Mesenchymal stem cell (in vitro differentiated cells and primary cell): ENCODE results near the gene CACNA2D3.

ENCODE experiments used
- DNase-seq: peaks from one replicate; pipeline ENCODE4 v3.0.0-alpha.2; 2013
- H2AFZ ChIP-seq: one replicate; pipeline ENCODE4 v1.6.1; 2013; ENCODE audit warnings: low read depth, mild to moderate bottlenecking, control low read depth, inconsistent platforms, low read length, moderate library complexity
- H2AK5ac ChIP-seq: 2 replicates; pipeline ENCODE4 v1.6.1; 2013; ENCODE audit warnings: low read length, moderate library complexity, mild to moderate bottlenecking, inconsistent platforms; ENCODE audit not compliant: severe bottlenecking
- H2BK120ac ChIP-seq: one replicate; pipeline ENCODE4 v1.6.1; 2013; ENCODE audit warnings: low read depth, mild to moderate bottlenecking, inconsistent platforms, low read length, moderate library complexity
- H2BK12ac ChIP-seq, 2 experiments: one replicate each; pipeline ENCODE4 v1.6.1; 2013; ENCODE audit warnings: inconsistent platforms in 2 of 2, low read length in 2 of 2, mild to moderate bottlenecking in 2 of 2, moderate library complexity in 2 of 2, control low read depth in 1 of 2
- H2BK15ac ChIP-seq: one replicate; pipeline ENCODE4 v1.6.1; 2013; ENCODE audit warnings: mild to moderate bottlenecking, low read depth, inconsistent platforms; ENCODE audit not compliant: poor library complexity, severe bottlenecking
- H2BK5ac ChIP-seq: 2 replicates; pipeline ENCODE4 v1.6.1; 2013; ENCODE audit warnings: low read depth, mild to moderate bottlenecking, low read length, control low read depth, inconsistent platforms; ENCODE audit not compliant: poor library complexity, severe bottlenecking
- H3K14ac ChIP-seq, 2 experiments: one replicate each; pipeline ENCODE4 v1.6.1; 2013; ENCODE audit warnings: inconsistent platforms in 2 of 2, low read length in 2 of 2, control low read depth in 1 of 2, mild to moderate bottlenecking in 1 of 2, moderate library complexity in 1 of 2
- H3K18ac ChIP-seq, 2 experiments: one replicate each; pipeline ENCODE4 v1.6.1; 2013; ENCODE audit warnings: inconsistent platforms in 2 of 2, low read length in 2 of 2, control low read depth in 1 of 2, low read depth in 1 of 2, mild to moderate bottlenecking in 1 of 2
- H3K23ac ChIP-seq, 2 experiments: one replicate each; pipeline ENCODE4 v1.6.1; 2013; ENCODE audit warnings: inconsistent platforms in 2 of 2, low read length in 2 of 2, mild to moderate bottlenecking in 2 of 2, moderate library complexity in 2 of 2, control low read depth in 1 of 2
- H3K27ac ChIP-seq: 2 replicates; pipeline ENCODE4 v1.5.1; 2013; ENCODE audit warnings: mild to moderate bottlenecking, moderate library complexity, low read length, control low read depth, inconsistent platforms; ENCODE audit not compliant: poor library complexity, severe bottlenecking
- H3K27me3 ChIP-seq, 2 experiments: 2 replicates each; pipeline versions ENCODE4 v1.6.1 to v1.7.0; 2013; ENCODE audit warnings: low read length in 2 of 2, mild to moderate bottlenecking in 2 of 2, moderate library complexity in 2 of 2, control low read depth in 1 of 2, inconsistent platforms in 1 of 2; ENCODE audit not compliant: control insufficient read depth in 1 of 2, insufficient read depth in 1 of 2
- H3K36me3 ChIP-seq, 2 experiments: 2 replicates each; pipeline versions ENCODE4 v1.6.1 to v1.7.0; 2013; ENCODE audit warnings: low read length in 2 of 2, control low read depth in 1 of 2, inconsistent platforms in 1 of 2, low read depth in 1 of 2, mild to moderate bottlenecking in 1 of 2; ENCODE audit not compliant: insufficient read depth in 2 of 2, control insufficient read depth in 1 of 2
- H3K4ac ChIP-seq, 2 experiments: one replicate each; pipeline ENCODE4 v1.6.1; 2013; ENCODE audit warnings: inconsistent platforms in 2 of 2, low read length in 2 of 2, mild to moderate bottlenecking in 2 of 2, moderate library complexity in 2 of 2, control low read depth in 1 of 2, low read depth in 1 of 2
- H3K4me1 ChIP-seq: 2 replicates; pipeline ENCODE4 v1.6.1; 2013; ENCODE audit warnings: low read depth, low read length, control low read depth; ENCODE audit not compliant: control insufficient read depth, insufficient read depth
- H3K4me2 ChIP-seq: 2 replicates; pipeline ENCODE4 v1.6.1; 2013; ENCODE audit warnings: low read length, mild to moderate bottlenecking, inconsistent platforms; ENCODE audit not compliant: poor library complexity, severe bottlenecking
- H3K4me3 ChIP-seq, 2 experiments: 2 replicates each; pipeline versions ENCODE4 v1.5.1 to v1.7.0; 2013; ENCODE audit warnings: low read length in 2 of 2, mild to moderate bottlenecking in 2 of 2, control low read depth in 1 of 2, low read depth in 1 of 2; ENCODE audit not compliant: insufficient read depth in 1 of 2
- H3K79me1 ChIP-seq: replicated peaks from 2 replicates; pipeline ENCODE4 v1.6.1; 2013; ENCODE audit warnings: mild to moderate bottlenecking, control low read depth, low read length, inconsistent platforms; ENCODE audit not compliant: poor library complexity, severe bottlenecking
- H3K9ac ChIP-seq: 2 replicates; pipeline ENCODE4 v1.7.0; 2013; ENCODE audit warnings: mild to moderate bottlenecking, low read length, moderate library complexity
- H3K9me3 ChIP-seq: 2 replicates; pipeline ENCODE4 v1.7.0; 2013; ENCODE audit warnings: mild to moderate bottlenecking, low read length; ENCODE audit not compliant: control insufficient read depth
- H4K8ac ChIP-seq: one replicate; pipeline ENCODE4 v1.6.1; 2013; ENCODE audit warnings: inconsistent platforms, mild to moderate bottlenecking, low read length, moderate library complexity
- H4K91ac ChIP-seq: one replicate; pipeline ENCODE4 v1.6.1; 2013; ENCODE audit warnings: mild to moderate bottlenecking, low read length, inconsistent platforms
- WGBS: methylation state at CpG from one replicate; pipeline ENCODE4 v1.1.7; 2013; ENCODE audit warnings: mixed read lengths; 5-methylcytosine and 5-hydroxymethylcytosine counted together

The CACNA2D3 gene

GRCh38 chr3:54988838-54989630 lies 866.7 kb downstream of the CACNA2D3 start:
- peak; percentile 86 for DNase-seq
- no peak overlapping the region for H3K4ac ChIP-seq
- H2BK5ac ChIP-seq: no peak overlapping the region
- peaks cover 6% of the 10 kb centered on the region for H3K4me1 ChIP-seq
- no peak overlapping the region for H3K14ac ChIP-seq
- H3K9me3 ChIP-seq: no peaks in the 10 kb centered on the region
- no peak overlapping the region for H2AFZ ChIP-seq
- peak overlapping the region; percentile 30 for H3K9ac ChIP-seq
- no peak overlapping the region for H3K23ac ChIP-seq
- H2BK120ac ChIP-seq: no peak overlapping the region
- H4K91ac ChIP-seq: no peak overlapping the region
- H3K27ac ChIP-seq: peak overlapping the region; percentile 79
- no peaks in the 10 kb centered on the region for H3K27me3 ChIP-seq
- 100% methylated on average over 1 of the region's 5 CpGs for WGBS
- H3K36me3 ChIP-seq: no peaks in the 10 kb centered on the region
- H2BK12ac ChIP-seq: peak overlapping the region; percentile 70 to 75
- H3K4me2 ChIP-seq: no peak overlapping the region
- H3K4me3 ChIP-seq: no peak overlapping the region
- H4K8ac ChIP-seq: peak overlapping the region; percentile 51
- no peaks in the 10 kb centered on the region for H3K79me1 ChIP-seq
- H3K18ac ChIP-seq: peak overlapping the region; percentile 63 to 84
- H2BK15ac ChIP-seq: no peak overlapping the region
- peak overlapping the region; percentile 64 for H2AK5ac ChIP-seq

DNA sequence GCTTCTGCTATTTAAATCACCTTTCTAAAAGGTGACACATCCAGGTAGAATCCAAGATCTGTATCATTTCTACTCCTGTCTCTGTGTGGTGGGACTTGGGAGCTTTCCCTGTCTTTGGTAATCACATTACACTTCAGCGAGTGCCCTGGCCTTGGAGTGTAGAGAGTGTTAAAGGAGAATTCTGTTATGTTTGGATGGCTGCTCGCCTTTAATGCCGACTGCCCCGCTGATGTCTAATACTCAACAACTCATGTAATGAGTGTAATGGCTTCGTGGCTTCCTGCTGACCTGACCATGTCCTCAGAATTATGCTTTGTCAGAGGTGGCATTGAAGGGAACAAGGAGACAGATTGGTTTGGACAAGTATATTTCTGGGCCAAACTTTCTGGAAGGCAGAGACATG lies 871.8 kb downstream of the CACNA2D3 start:
- no peak for DNase-seq
- H3K23ac ChIP-seq: no peak overlapping the region
- peaks cover 2% of the 10 kb centered on the region for H3K4me1 ChIP-seq
- no peak overlapping the region for H2AFZ ChIP-seq
- no peaks in the 10 kb centered on the region for H3K79me1 ChIP-seq
- no peak overlapping the region for H3K4ac ChIP-seq
- no peak overlapping the region for H4K91ac ChIP-seq
- no peak overlapping the region for H3K9ac ChIP-seq
- no peak overlapping the region for H2BK5ac ChIP-seq
- 90% methylated on average over 5 of the region's 5 CpGs for WGBS
- H3K27me3 ChIP-seq: no peaks in the 10 kb centered on the region
- no peak overlapping the region for H2AK5ac ChIP-seq
- no peak overlapping the region for H2BK15ac ChIP-seq
- H3K9me3 ChIP-seq: no peaks in the 10 kb centered on the region
- H2BK120ac ChIP-seq: no peak overlapping the region
- no peak overlapping the region for H3K18ac ChIP-seq
- H3K14ac ChIP-seq: no peak overlapping the region
- no peak overlapping the region for H2BK12ac ChIP-seq
- no peak overlapping the region for H3K27ac ChIP-seq
- no peaks in the 10 kb centered on the region for H3K36me3 ChIP-seq
- H3K4me2 ChIP-seq: no peak overlapping the region
- no peak overlapping the region for H4K8ac ChIP-seq
- H3K4me3 ChIP-seq: no peak overlapping the region

- peak overlapping the region; percentile 36 for H2AFZ ChIP-seq
- peak overlapping the region in 1 of 2 experiments; percentile 51 for H3K4ac ChIP-seq
- no peak overlapping the region for H3K23ac ChIP-seq
- H2BK12ac ChIP-seq: peak overlapping the region in 1 of 2 experiments; percentile 19
- H4K8ac ChIP-seq: peak overlapping the region; percentile 92
- no peak overlapping the region for H2BK5ac ChIP-seq
- WGBS: 17% methylated on average over 4 of the region's 5 CpGs
- H3K27ac ChIP-seq: peak overlapping the region; percentile 78
- peak overlapping the region in 1 of 2 experiments; percentile 19 for H3K18ac ChIP-seq
- no peaks in the 10 kb centered on the region for H3K79me1 ChIP-seq
- peak overlapping the region; percentile 50 for H2BK120ac ChIP-seq
- no peak overlapping the region for H3K14ac ChIP-seq
- H3K36me3 ChIP-seq: no peaks in the 10 kb centered on the region
- no peak overlapping the region for H2BK15ac ChIP-seq
- H3K27me3 ChIP-seq: no peaks in the 10 kb centered on the region
- no peak overlapping the region for H3K4me2 ChIP-seq
- H3K4me1 ChIP-seq: peaks cover 2% of the 10 kb centered on the region
- peak overlapping the region; percentile 50 for H3K9ac ChIP-seq
- H4K91ac ChIP-seq: no peak overlapping the region
- DNase-seq: peak; percentile 90
- no peaks in the 10 kb centered on the region for H3K9me3 ChIP-seq
- H3K4me3 ChIP-seq: no peak overlapping the region
- H2AK5ac ChIP-seq: no peak overlapping the region
These were observed 876.8 kb downstream of the CACNA2D3 start for GRCh38 chr3:54999159-54999558.

DNA sequence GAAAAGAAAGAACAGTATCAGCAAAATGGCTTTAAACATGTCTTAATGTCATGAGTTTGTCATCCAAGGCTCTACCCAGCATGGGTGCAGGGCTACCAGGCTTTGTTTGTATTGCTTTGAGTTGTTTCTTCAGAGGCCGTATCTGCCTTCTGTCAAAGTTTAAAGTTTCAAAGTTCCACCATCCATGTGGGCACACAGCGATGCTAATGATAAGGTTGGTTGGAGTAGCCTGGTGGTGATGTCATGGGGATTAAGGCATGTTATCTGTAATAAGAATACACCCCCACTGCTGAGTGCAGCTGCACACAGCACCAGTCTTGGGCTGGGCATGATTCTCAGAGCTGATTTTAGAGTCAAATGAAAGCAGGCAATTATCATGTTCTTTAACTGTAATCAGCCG lies 877.5 kb downstream of the CACNA2D3 start:
- Histone ChIP-seq H3K4me2 (no peak overlapping the region), H2AK5ac (peak overlapping the region; percentile 29), H4K8ac (no peak overlapping the region), H2BK5ac (no peak overlapping the region), H3K9me3 (no peaks in the 10 kb centered on the region), H3K23ac (no peak overlapping the region), H2BK12ac (peak overlapping the region in 1 of 2 experiments; percentile 42), H3K4ac (no peak overlapping the region), H3K4me1 (peaks cover 2% of the 10 kb centered on the region), H3K9ac (peak overlapping the region; percentile 50), H2BK15ac (no peak overlapping the region), H3K79me1 (no peaks in the 10 kb centered on the region), H3K27ac (peak overlapping the region; percentile 48), H4K91ac (no peak overlapping the region), H3K27me3 (no peaks in the 10 kb centered on the region), H3K14ac (no peak overlapping the region), H2BK120ac (no peak overlapping the region), H3K4me3 (no peak overlapping the region), H3K18ac (peak overlapping the region in 1 of 2 experiments; percentile 23), H3K36me3 (no peaks in the 10 kb centered on the region), H2AFZ (no peak overlapping the region)
- peak; percentile 74 for DNase-seq
- WGBS: 40% methylated on average over 3 of the region's 3 CpGs
